Natural killer cell (primary cell): ENCODE measurements around the gene MPPED1. TPM values are rescaled to one million over a fixed set of nuclear protein-coding genes. Genes with fewer than 3 reads are reported as not detected.

Source experiments
- ATAC-seq, 3 donors: fragments of 150-1000 bp in 2 of 3; fragments of 200-7000 bp in 1 of 3; cut with Tn5 transposase; 1 replicate in 1 of 3; 2 replicates in 2 of 3; pipeline ENCODE4 v1.10.0; 2021; ENCODE audit warnings: mild to moderate bottlenecking in 2 of 3, moderate library complexity in 2 of 3
- DNase-seq, 2 donors: peaks; one replicate each; pipeline versions ENCODE4 v3.0.0 to v3.0.0-alpha.2; 2013 to 2021; ENCODE audit warnings: mixed read lengths in 1 of 2
- H3K27ac ChIP-seq: one replicate; pipeline ENCODE4 v1.5.1; 2013; ENCODE audit warnings: mild to moderate bottlenecking, low read length
- H3K27me3 ChIP-seq: one replicate; pipeline ENCODE4 v1.6.1; 2013; ENCODE audit warnings: low read length; ENCODE audit not compliant: control insufficient read depth, insufficient read depth
- H3K36me3 ChIP-seq: one replicate; pipeline ENCODE4 v1.6.1; 2013; ENCODE audit warnings: low read length; ENCODE audit not compliant: control insufficient read depth, insufficient read depth
- H3K4me1 ChIP-seq: one replicate; pipeline ENCODE4 v1.6.1; 2013; ENCODE audit warnings: low read length; ENCODE audit not compliant: control insufficient read depth, insufficient read depth
- H3K4me3 ChIP-seq: one replicate; pipeline ENCODE4 v1.5.1; 2013; ENCODE audit warnings: low read length
- H3K9me3 ChIP-seq: one replicate; pipeline ENCODE4 v1.6.1; 2013; ENCODE audit warnings: low read length; ENCODE audit not compliant: control insufficient read depth, insufficient read depth
- H3K27ac Mint-ChIP-seq, 2 donors: one replicate each; pipeline ENCODE4 v1.8.0; 2022; ENCODE audit warnings: mild to moderate bottlenecking in 2 of 2, mixed read lengths in 2 of 2, moderate library complexity in 1 of 2
- H3K27me3 Mint-ChIP-seq, 2 donors: one replicate each; pipeline ENCODE4 v1.8.0; 2022; ENCODE audit warnings: low read depth in 2 of 2, mixed read lengths in 2 of 2
- H3K36me3 Mint-ChIP-seq: one replicate; pipeline ENCODE4 v1.8.0; 2022; ENCODE audit warnings: mixed read lengths
- H3K4me1 Mint-ChIP-seq, 2 donors: one replicate each; pipeline ENCODE4 v1.8.0; 2022; ENCODE audit warnings: mixed read lengths in 2 of 2
- H3K4me3 Mint-ChIP-seq: one replicate; pipeline ENCODE4 v1.8.0; 2022; ENCODE audit warnings: mild to moderate bottlenecking, moderate library complexity, mixed read lengths
- H3K9me3 Mint-ChIP-seq, 2 donors: one replicate each; pipeline ENCODE4 v1.8.0; 2022; ENCODE audit warnings: mixed read lengths in 2 of 2
- WGBS: methylation state at CpG from one replicate; pipeline ENCODE4 v1.1.7; 2013; ENCODE audit warnings: missing lambda C conversion rate; ENCODE audit not compliant: insufficient coverage; 5-methylcytosine and 5-hydroxymethylcytosine counted together
- intact Hi-C: fragments of 100-400 bp; cut with micrococcal nuclease; formaldehyde crosslinking; loops from one replicate; pipeline ENCODE4 v1.14.2; 2022
- total RNA-seq, 4 donors: library from RNA; stranded (reverse); fragments of 120-200 nt in 1 of 4; gene quantifications; one replicate each; pipeline versions ENCODE4 v1.2.3 to v1.2.4, GENCODE V29; 2013 to 2022
- TF ChIP-seq, protein P1 (sequence below): fragments of 200-600 bp; IDR thresholded peaks from one replicate; pipeline ENCODE4 v1.8.0; 2022; ENCODE audit warnings: antibody characterized with exemption

Gene MPPED1
- total RNA-seq, 3 donors from 2014 or later (not counting 1 experiment from before 2014, with no cell fraction given): not detected

DNA sequence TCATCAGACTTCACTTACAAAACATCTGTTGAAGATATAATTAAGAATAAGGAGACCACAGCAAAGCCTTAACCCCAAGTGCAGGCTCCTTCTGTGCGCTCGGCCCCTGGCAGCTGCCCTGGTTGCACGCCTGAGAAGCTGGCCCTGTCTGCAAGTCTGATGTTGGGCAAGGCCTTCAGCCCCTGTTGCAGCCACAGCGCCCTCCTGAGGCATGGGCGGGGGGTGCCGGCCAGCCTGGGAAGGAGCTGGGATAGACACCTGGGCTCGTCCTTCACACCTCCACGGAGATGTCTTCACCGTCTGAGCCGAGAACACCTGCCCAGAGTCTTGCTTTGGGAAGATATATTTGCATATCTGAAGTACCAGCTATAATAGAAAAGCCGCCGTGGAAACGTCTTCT is 104.1 kb downstream of the MPPED1 start:
- no peaks in the 10 kb centered on the region for H3K36me3 ChIP-seq
- ATAC-seq (no peak), DNase-seq (no peak)
- TF ChIP-seq, protein P1, sequence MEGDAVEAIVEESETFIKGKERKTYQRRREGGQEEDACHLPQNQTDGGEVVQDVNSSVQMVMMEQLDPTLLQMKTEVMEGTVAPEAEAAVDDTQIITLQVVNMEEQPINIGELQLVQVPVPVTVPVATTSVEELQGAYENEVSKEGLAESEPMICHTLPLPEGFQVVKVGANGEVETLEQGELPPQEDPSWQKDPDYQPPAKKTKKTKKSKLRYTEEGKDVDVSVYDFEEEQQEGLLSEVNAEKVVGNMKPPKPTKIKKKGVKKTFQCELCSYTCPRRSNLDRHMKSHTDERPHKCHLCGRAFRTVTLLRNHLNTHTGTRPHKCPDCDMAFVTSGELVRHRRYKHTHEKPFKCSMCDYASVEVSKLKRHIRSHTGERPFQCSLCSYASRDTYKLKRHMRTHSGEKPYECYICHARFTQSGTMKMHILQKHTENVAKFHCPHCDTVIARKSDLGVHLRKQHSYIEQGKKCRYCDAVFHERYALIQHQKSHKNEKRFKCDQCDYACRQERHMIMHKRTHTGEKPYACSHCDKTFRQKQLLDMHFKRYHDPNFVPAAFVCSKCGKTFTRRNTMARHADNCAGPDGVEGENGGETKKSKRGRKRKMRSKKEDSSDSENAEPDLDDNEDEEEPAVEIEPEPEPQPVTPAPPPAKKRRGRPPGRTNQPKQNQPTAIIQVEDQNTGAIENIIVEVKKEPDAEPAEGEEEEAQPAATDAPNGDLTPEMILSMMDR: no peak
- no peaks in the 10 kb centered on the region for H3K4me1 ChIP-seq
- intact Hi-C loops: no loop called here
- Mint-ChIP-seq H3K27ac (no peak overlapping the region), H3K27me3 (no peaks in the 10 kb centered on the region), H3K4me1 (no peaks in the 10 kb centered on the region), H3K9me3 (no peaks in the 10 kb centered on the region), H3K4me3 (no peak overlapping the region), H3K36me3 (no peaks in the 10 kb centered on the region)
- H3K9me3 ChIP-seq: no peaks in the 10 kb centered on the region
- H3K27ac ChIP-seq: no peak overlapping the region
- no peak overlapping the region for H3K4me3 ChIP-seq
- H3K27me3 ChIP-seq: no peaks in the 10 kb centered on the region
- 66% methylated on average over 13 of the region's 13 CpGs for WGBS

DNA sequence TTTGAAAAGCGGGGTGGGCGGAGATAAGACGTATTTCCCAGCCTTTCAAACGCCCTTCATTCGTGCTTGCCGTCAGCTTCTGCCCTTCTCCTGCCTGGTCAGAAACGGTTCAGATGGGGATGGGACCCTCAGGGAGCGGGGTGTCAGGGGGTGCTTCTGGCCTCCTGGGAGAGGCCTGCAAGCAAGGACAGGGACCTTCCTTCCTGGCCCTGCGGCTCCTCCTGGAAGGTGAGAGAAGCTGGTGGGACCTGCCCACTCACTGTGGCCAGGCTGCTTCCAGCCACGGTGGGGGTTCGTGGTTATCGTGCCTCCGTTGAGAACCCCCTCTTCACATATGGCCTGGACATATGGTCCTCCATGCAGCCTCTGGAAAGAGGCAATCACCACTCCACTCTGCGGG is 104.6 kb downstream of the MPPED1 start:
- Histone ChIP-seq H3K9me3 (no peaks in the 10 kb centered on the region), H3K36me3 (no peaks in the 10 kb centered on the region), H3K27me3 (no peaks in the 10 kb centered on the region), H3K4me1 (no peaks in the 10 kb centered on the region), H3K27ac (no peak overlapping the region), H3K4me3 (no peak overlapping the region)
- intact Hi-C loops: no loop called here
- ATAC-seq (no peak), DNase-seq (no peak)
- Mint-ChIP-seq H3K4me1 (no peaks in the 10 kb centered on the region), H3K4me3 (no peak overlapping the region), H3K9me3 (no peaks in the 10 kb centered on the region), H3K27ac (no peak overlapping the region), H3K36me3 (no peaks in the 10 kb centered on the region), H3K27me3 (no peaks in the 10 kb centered on the region)
- TF ChIP-seq, protein P1: no peak
- WGBS: 81% methylated on average over 14 of the region's 14 CpGs

DNA sequence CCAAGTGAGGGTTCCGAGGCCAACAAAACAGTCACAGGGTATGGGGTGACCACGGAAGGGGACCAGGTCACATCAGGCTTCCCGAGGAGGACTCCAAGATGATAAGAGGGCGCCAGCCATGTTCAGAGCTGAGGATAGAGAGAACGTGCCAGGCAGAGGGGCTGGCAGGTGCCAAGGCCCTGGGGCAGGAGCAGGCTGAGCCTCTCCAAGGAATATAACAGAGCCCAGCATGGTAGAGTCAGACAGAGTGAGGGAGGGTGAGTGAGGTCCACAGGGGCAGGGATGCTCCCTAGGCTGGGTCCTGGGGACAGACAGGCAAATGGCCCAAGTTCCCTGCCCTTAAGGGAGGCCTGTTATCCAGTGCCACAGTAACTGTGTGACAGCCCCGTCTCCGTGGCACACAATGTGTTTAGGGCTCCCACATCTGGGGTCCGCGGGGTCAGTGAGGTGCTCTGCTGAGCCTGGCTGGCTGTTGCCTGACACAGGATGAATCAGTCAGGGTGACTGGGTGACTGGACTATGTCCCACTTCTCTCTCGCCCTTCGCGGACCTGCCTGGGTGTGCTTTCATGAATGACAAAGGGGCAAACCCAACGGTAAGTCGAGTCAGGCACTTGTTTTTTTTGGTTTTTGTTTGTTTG is 105.3 kb downstream of the MPPED1 start:
- WGBS: 88% methylated on average over 14 of the region's 14 CpGs
- Histone ChIP-seq H3K27ac (no peak overlapping the region), H3K27me3 (no peaks in the 10 kb centered on the region), H3K4me1 (no peaks in the 10 kb centered on the region), H3K36me3 (no peaks in the 10 kb centered on the region), H3K4me3 (no peak overlapping the region), H3K9me3 (no peaks in the 10 kb centered on the region)
- Mint-ChIP-seq H3K27ac (no peak overlapping the region), H3K4me1 (no peaks in the 10 kb centered on the region), H3K36me3 (no peaks in the 10 kb centered on the region), H3K9me3 (no peaks in the 10 kb centered on the region), H3K4me3 (no peak overlapping the region), H3K27me3 (no peaks in the 10 kb centered on the region)
- TF ChIP-seq, protein P1: no peak
- intact Hi-C loops: no loop called here
- no peak for DNase-seq
- ATAC-seq: no peak

DNA sequence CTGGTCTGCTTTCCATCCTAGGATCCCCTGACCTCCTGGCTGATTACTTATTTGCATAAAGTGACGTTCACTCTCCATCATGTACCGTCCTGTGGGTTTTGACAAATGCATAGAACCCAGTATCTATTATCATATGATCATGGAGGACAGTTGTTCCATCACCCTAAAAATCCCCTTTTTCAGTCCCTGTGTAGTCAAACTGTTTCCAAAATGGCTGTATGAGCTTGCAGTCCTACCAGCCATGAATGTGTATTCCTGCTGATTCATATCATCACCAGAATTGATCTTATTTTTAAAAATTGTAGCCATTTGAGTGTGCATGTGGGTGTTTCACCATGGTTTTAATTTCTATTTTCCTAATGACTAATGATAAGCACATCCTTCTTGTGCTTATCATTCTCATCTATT is 108.8 kb downstream of the MPPED1 start:
- DNase-seq: no peak
- Mint-ChIP-seq H3K27ac (no peak overlapping the region), H3K27me3 (peaks cover 8 to 10% of the 10 kb centered on the region in 2 donors), H3K4me3 (no peak overlapping the region), H3K9me3 (no peaks in the 10 kb centered on the region), H3K4me1 (no peaks in the 10 kb centered on the region), H3K36me3 (no peaks in the 10 kb centered on the region)
- Histone ChIP-seq H3K36me3 (no peaks in the 10 kb centered on the region), H3K27ac (no peak overlapping the region), H3K27me3 (no peaks in the 10 kb centered on the region), H3K9me3 (no peaks in the 10 kb centered on the region), H3K4me3 (no peak overlapping the region), H3K4me1 (no peaks in the 10 kb centered on the region)
- intact Hi-C loops: no loop called here
- TF ChIP-seq, protein P1: no peak
- 52% methylated on average over 2 of the region's 2 CpGs for WGBS
- no peak for ATAC-seq
